ENCODE results near the gene SMU1. TPM values are rescaled to one million over a fixed set of nuclear protein-coding genes. Genes with fewer than 3 reads are reported as not detected.

Gene SMU1
- total RNA-seq (2021) (23.2 to 23.3 TPM (median 23.2 TPM) in 3 replicates), Bru-seq, nascent RNA (percentile 89 among the genes with signal in this experiment)
- long read RNA-seq, experiment 1, full-length matches to known transcripts = 264 of 319 reads
- long read RNA-seq, experiment 1, partial matches to known transcripts = 21 of 319 reads
- long read RNA-seq, experiment 1, other reads (novel, unspliced or antisense) = 34 of 319 reads
- long read RNA-seq, experiment 2, full-length matches to known transcripts = 31 of 65 reads
- long read RNA-seq, experiment 2, partial matches to known transcripts = 22 of 65 reads
- long read RNA-seq, experiment 2, other reads (novel, unspliced or antisense) = 12 of 65 reads
- long read RNA-seq, experiment 3, full-length matches to known transcripts = 81 of 102 reads
- long read RNA-seq, experiment 3, partial matches to known transcripts = 7 of 102 reads
- long read RNA-seq, experiment 3, other reads (novel, unspliced or antisense) = 14 of 102 reads

DNA sequence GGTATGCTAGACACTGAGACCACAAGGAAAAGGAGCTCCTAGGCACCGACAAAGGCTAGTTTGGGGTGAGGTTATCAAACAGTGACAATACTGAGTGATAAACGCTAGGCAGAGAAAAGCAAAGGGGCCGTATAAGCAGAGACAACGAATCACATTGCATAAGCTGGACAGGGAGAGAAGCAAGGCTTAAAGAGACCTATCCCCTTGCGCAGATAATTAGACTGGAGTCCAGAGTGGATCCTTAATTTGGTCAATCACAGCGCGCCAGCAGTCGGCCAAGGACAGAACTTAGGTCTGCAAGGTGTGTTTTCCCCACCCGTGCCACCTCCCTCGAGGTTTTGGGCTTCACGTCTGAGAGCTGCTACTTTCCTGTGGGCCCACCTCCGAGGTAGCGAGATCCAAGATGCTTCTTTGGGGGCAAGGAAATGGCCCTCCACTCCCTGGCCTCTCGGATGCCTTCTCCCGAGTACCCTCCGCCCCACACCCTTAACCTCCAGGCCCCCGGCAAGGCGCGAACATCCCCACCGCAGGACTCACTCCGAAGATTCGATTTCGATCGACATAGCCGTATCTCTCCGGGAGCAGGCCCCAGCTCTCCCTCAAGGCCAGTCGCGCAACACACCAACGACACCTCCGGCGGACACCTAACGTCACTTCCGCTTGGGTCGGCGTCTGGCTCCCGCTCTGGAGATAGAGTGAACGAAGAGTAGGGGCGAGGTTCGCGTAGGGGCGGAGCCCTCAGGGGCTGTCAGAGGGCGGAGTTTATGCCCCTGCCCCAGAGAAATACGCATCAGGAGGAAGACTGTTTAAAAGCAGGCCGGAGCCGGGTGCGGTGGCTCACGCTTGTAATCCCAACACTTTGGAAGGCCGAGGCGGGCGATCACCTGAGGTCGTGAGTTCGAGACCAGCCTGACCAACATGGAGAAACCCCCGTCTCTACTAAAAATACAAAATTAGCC, at the start of gene SMU1:
SMU1 (minus strand) TSS at position 629 of the 959 bp plus-strand sequence; CDS start at position 563, 66 bp downstream.
- peak; percentile 99 for ATAC-seq
- no peak for TF ChIP-seq NR1H2 (CRISPR knock-in tag; IDR thresholded peaks at IDR 0.05)
- TF ChIP-seq, protein P1, sequence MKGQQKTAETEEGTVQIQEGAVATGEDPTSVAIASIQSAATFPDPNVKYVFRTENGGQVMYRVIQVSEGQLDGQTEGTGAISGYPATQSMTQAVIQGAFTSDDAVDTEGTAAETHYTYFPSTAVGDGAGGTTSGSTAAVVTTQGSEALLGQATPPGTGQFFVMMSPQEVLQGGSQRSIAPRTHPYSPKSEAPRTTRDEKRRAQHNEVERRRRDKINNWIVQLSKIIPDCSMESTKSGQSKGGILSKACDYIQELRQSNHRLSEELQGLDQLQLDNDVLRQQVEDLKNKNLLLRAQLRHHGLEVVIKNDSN (CRISPR knock-in tag; IDR thresholded peaks at IDR 0.05) = no peak
- no peak for TF ChIP-seq ZBTB43 (CRISPR knock-in tag; IDR thresholded peaks at IDR 0.05)
- TF ChIP-seq, protein P2, sequence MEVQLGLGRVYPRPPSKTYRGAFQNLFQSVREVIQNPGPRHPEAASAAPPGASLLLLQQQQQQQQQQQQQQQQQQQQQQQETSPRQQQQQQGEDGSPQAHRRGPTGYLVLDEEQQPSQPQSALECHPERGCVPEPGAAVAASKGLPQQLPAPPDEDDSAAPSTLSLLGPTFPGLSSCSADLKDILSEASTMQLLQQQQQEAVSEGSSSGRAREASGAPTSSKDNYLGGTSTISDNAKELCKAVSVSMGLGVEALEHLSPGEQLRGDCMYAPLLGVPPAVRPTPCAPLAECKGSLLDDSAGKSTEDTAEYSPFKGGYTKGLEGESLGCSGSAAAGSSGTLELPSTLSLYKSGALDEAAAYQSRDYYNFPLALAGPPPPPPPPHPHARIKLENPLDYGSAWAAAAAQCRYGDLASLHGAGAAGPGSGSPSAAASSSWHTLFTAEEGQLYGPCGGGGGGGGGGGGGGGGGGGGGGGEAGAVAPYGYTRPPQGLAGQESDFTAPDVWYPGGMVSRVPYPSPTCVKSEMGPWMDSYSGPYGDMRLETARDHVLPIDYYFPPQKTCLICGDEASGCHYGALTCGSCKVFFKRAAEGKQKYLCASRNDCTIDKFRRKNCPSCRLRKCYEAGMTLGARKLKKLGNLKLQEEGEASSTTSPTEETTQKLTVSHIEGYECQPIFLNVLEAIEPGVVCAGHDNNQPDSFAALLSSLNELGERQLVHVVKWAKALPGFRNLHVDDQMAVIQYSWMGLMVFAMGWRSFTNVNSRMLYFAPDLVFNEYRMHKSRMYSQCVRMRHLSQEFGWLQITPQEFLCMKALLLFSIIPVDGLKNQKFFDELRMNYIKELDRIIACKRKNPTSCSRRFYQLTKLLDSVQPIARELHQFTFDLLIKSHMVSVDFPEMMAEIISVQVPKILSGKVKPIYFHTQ (CRISPR knock-in tag; IDR thresholded peaks at IDR 0.05) = no peak
- TF ChIP-seq, protein P3, sequence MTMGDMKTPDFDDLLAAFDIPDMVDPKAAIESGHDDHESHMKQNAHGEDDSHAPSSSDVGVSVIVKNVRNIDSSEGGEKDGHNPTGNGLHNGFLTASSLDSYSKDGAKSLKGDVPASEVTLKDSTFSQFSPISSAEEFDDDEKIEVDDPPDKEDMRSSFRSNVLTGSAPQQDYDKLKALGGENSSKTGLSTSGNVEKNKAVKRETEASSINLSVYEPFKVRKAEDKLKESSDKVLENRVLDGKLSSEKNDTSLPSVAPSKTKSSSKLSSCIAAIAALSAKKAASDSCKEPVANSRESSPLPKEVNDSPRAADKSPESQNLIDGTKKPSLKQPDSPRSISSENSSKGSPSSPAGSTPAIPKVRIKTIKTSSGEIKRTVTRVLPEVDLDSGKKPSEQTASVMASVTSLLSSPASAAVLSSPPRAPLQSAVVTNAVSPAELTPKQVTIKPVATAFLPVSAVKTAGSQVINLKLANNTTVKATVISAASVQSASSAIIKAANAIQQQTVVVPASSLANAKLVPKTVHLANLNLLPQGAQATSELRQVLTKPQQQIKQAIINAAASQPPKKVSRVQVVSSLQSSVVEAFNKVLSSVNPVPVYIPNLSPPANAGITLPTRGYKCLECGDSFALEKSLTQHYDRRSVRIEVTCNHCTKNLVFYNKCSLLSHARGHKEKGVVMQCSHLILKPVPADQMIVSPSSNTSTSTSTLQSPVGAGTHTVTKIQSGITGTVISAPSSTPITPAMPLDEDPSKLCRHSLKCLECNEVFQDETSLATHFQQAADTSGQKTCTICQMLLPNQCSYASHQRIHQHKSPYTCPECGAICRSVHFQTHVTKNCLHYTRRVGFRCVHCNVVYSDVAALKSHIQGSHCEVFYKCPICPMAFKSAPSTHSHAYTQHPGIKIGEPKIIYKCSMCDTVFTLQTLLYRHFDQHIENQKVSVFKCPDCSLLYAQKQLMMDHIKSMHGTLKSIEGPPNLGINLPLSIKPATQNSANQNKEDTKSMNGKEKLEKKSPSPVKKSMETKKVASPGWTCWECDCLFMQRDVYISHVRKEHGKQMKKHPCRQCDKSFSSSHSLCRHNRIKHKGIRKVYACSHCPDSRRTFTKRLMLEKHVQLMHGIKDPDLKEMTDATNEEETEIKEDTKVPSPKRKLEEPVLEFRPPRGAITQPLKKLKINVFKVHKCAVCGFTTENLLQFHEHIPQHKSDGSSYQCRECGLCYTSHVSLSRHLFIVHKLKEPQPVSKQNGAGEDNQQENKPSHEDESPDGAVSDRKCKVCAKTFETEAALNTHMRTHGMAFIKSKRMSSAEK (CRISPR knock-in tag; IDR thresholded peaks at IDR 0.05; ENCODE audit: borderline replicate concordance) = no peak
- no peak for TF ChIP-seq ATF1 (CRISPR knock-in tag; IDR thresholded peaks at IDR 0.05)
- TF ChIP-seq NFATC4 (CRISPR knock-in tag; IDR thresholded peaks at IDR 0.05) = no peak
- TF ChIP-seq USF2 (CRISPR knock-in tag; IDR thresholded peaks at IDR 0.05) = no peak
- TF ChIP-seq SMAD3 (CRISPR knock-in tag; IDR thresholded peaks at IDR 0.05; ENCODE audit: borderline replicate concordance) = no peak
- TF ChIP-seq NR2C2 (CRISPR knock-in tag; IDR thresholded peaks at IDR 0.05) = no peak
- TF ChIP-seq ZBTB21 (CRISPR knock-in tag; IDR thresholded peaks at IDR 0.05; ENCODE audit: borderline replicate concordance) = no peak
- peak; percentile 99 for TF ChIP-seq CREM (CRISPR knock-in tag; IDR thresholded peaks at IDR 0.05)
- TF ChIP-seq, protein P4, sequence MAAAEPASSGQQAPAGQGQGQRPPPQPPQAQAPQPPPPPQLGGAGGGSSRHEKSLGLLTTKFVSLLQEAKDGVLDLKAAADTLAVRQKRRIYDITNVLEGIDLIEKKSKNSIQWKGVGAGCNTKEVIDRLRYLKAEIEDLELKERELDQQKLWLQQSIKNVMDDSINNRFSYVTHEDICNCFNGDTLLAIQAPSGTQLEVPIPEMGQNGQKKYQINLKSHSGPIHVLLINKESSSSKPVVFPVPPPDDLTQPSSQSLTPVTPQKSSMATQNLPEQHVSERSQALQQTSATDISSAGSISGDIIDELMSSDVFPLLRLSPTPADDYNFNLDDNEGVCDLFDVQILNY (CRISPR knock-in tag; IDR thresholded peaks at IDR 0.05) = peak; percentile 44; the same call in 1 of the 2 replicates
- no peak for TF ChIP-seq ZNF121 (CRISPR knock-in tag; IDR thresholded peaks at IDR 0.05)
- TF ChIP-seq, protein P5, sequence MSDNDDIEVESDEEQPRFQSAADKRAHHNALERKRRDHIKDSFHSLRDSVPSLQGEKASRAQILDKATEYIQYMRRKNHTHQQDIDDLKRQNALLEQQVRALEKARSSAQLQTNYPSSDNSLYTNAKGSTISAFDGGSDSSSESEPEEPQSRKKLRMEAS (CRISPR knock-in tag; IDR thresholded peaks at IDR 0.05) = peak; percentile 47; the same call in 1 of the 2 replicates
- 0 out of 2 replicates have a peak, but pooled peaks have one; percentile 22 for TF ChIP-seq ZNF396 (CRISPR knock-in tag; IDR thresholded peaks at IDR 0.05; ENCODE audit: borderline replicate concordance)
- TF ChIP-seq CBFB (CRISPR knock-in tag; IDR thresholded peaks at IDR 0.05; ENCODE audit: low read depth) = no peak
- TF ChIP-seq, protein P6, sequence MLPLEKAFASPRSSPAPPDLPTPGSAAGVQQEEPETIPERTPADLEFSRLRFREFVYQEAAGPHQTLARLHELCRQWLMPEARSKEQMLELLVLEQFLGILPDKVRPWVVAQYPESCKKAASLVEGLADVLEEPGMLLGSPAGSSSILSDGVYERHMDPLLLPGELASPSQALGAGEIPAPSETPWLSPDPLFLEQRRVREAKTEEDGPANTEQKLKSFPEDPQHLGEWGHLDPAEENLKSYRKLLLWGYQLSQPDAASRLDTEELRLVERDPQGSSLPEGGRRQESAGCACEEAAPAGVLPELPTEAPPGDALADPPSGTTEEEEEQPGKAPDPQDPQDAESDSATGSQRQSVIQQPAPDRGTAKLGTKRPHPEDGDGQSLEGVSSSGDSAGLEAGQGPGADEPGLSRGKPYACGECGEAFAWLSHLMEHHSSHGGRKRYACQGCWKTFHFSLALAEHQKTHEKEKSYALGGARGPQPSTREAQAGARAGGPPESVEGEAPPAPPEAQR (CRISPR knock-in tag; IDR thresholded peaks at IDR 0.05) = no peak
- TF ChIP-seq NFE2L1 (CRISPR knock-in tag; IDR thresholded peaks at IDR 0.05) = no peak
- TF ChIP-seq NFYB (CRISPR knock-in tag; conservative IDR thresholded peaks at IDR 0.05; ENCODE audit: low read depth) = no peak

More for the DNA sequence above, at the start of gene SMU1:
- no peaks in the 10 kb centered on the region for H3K9me3 Mint-ChIP-seq
- peak within 1 kb of the TSS; percentile 99 for H3K27ac Mint-ChIP-seq
- peaks cover 8% of the 10 kb centered on the region for H3K4me1 Mint-ChIP-seq
- H3K36me3 Mint-ChIP-seq = peaks cover 23% of the 10 kb centered on the region
- ChIA-PET CTCF (interaction anchor here (1.4 kb wide), 1 partner anchor 189 kb away, joined by 3 read pairs; no protein-coding TSS in a partner anchor), POLR2A (interaction anchor here (1.0 to 1.7 kb wide), 3 partner anchors 51 to 74 kb away, joined by 3 to 6 read pairs (median 5); partner anchors contain the start of gene DNAJA1)
- H3K4me3 Mint-ChIP-seq = peak within 1 kb of the TSS; percentile 99
- DNase-seq (ENCODE audit: low spot score) = peak; percentile 97
- no peaks in the 10 kb centered on the region for H3K27me3 Mint-ChIP-seq (ENCODE audit: low read depth)

Measured in WTC11 (cell line).